A549 (cell line): ENCODE data around the gene RNF213. TPM values are rescaled to one million over a fixed set of nuclear protein-coding genes. Genes with fewer than 3 reads are reported as not detected.

Source experiments
- ATAC-seq, 2 experiments: fragments of 200-7000 bp in 1 of 2; fragments of >200 bp in 1 of 2; cut with Nextera tagmentation in 1 of 2; cut with Tn5 transposase in 1 of 2; 3 replicates each; pipeline versions ENCODE4 v1.8.0 to v1.9.1; 2018 to 2020; ENCODE audit warnings: mild to moderate bottlenecking in 1 of 2, moderate library complexity in 1 of 2
- CTCF ChIA-PET: fragments of 300-600 bp; sonication (Branson Sonifier 250); formaldehyde crosslinking; extraction: SDS; loops from one replicate; lab custom pipeline; 2021; ENCODE audit warnings: antibody characterized with exemption, inconsistent platforms; lab: Yijun Ruan, JAX
- POLR2A ChIA-PET: fragments of 350-600 bp; formaldehyde crosslinking; extraction: SDS; loops from one replicate; lab custom pipeline; 2021; ENCODE audit warnings: antibody characterized with exemption, inconsistent platforms; lab: Yijun Ruan, JAX
- DNase-seq, 2 experiments: peaks; one replicate each; pipeline versions ENCODE4 v3.0.0 to v3.0.0-alpha.2; 2011 to 2016; ENCODE audit warnings: low read depth in 1 of 2, low spot score in 1 of 2
- FAIRE-seq: peaks from 2 replicates; lab custom pipeline; 2011; peaks lifted over from hg19 to GRCh38; lab: Jason Lieb, UNC
- H3K27ac ChIP-seq, 2 experiments: fragments of >200 bp; sonication (Bioruptor Twin); formaldehyde crosslinking; 3 replicates each; pipeline ENCODE4 v1.5.1; 2016 to 2017
- H3K4me1 ChIP-seq: fragments of >200 bp; sonication (Bioruptor Twin); formaldehyde crosslinking; 3 replicates; pipeline ENCODE4 v1.6.1; 2016
- H3K4me2 ChIP-seq: fragments of >200 bp; sonication (Bioruptor Twin); formaldehyde crosslinking; 3 replicates; pipeline ENCODE4 v1.6.1; 2016
- H3K4me3 ChIP-seq: fragments of >200 bp; sonication (Bioruptor Twin); formaldehyde crosslinking; 3 replicates; pipeline ENCODE4 v1.5.1; 2016
- H3K9me3 ChIP-seq: fragments of >200 bp; sonication (Bioruptor Twin); formaldehyde crosslinking; 3 replicates; pipeline ENCODE4 v1.6.1; 2016
- BCL3 ChIP-seq: fragments of >200 bp; sonication (Bioruptor Twin); formaldehyde crosslinking; IDR thresholded peaks from 3 replicates; pipeline ENCODE4 v1.6.1; 2016
- BHLHE40 ChIP-seq: IDR thresholded peaks from 2 replicates; pipeline ENCODE4 v1.6.1; 2012; ENCODE audit warnings: low read depth, low read length, inconsistent platforms
- CHD2 ChIP-seq: fragments of 150-350 bp; IDR thresholded peaks from 2 replicates; pipeline ENCODE4 v1.6.1; 2014; ENCODE audit warnings: low read length; ENCODE audit not compliant: partially characterized antibody
- EHF ChIP-seq: fragments of 250-450 bp; sonication (Bioruptor Pico); IDR thresholded peaks from 2 replicates; pipeline ENCODE4 v1.5.0; 2020; ENCODE audit warnings: mild to moderate bottlenecking
- HDAC2 ChIP-seq: fragments of 200-600 bp; sonication (generic); IDR thresholded peaks from 2 replicates; pipeline ENCODE4 v1.6.1; 2016
- JUNB ChIP-seq: fragments of >200 bp; sonication (Bioruptor Twin); formaldehyde crosslinking; IDR thresholded peaks from 2 replicates; pipeline ENCODE4 v1.6.1; 2016
- MAX ChIP-seq: IDR thresholded peaks from 2 replicates; pipeline ENCODE4 v1.6.1; 2012
- NPAS2 ChIP-seq: fragments of 250-450 bp; sonication (Bioruptor Pico); IDR thresholded peaks from 2 replicates; pipeline ENCODE4 v1.8.0; 2022; ENCODE audit warnings: mild to moderate bottlenecking, moderate library complexity, borderline replicate concordance
- PBX3 ChIP-seq: IDR thresholded peaks from 2 replicates; pipeline ENCODE4 v1.6.1; 2012
- RARB ChIP-seq: fragments of 250-450 bp; sonication (Bioruptor Pico); IDR thresholded peaks from 2 replicates; pipeline ENCODE4 v1.8.0; 2021; ENCODE audit warnings: mild to moderate bottlenecking, moderate library complexity
- RCOR1 ChIP-seq: fragments of 150-350 bp; IDR thresholded peaks from 2 replicates; pipeline ENCODE4 v1.6.1; 2014; ENCODE audit warnings: antibody characterized with exemption, low read length, low read depth
- WGBS: methylation state at CpG from one replicate; pipeline ENCODE4 v1.1.6; 2017; ENCODE audit errors: missing lambda C conversion rate; 5-methylcytosine and 5-hydroxymethylcytosine counted together
- polyA plus RNA-seq, 4 experiments: library from polyadenylated mRNA; depleted of rRNA in 3 of 4; stranded (reverse); fragments of >200 nt; fragmentation: RNase III in 1 of 4; extraction: RNeasy Plus Mini Kit Qiagen cat#74134 plus additional on column Dnase treatment in 1 of 4; gene quantifications; 2 replicates in 3 of 4; 3 replicates in 1 of 4; pipeline ENCODE4 v1.2.3, GENCODE V29; 2011 to 2017

The RNF213 gene
- polyA plus RNA-seq, 2 of the 4 experiments (the other 2 are of a cell fraction), result 59.1 to 127 TPM

DNA sequence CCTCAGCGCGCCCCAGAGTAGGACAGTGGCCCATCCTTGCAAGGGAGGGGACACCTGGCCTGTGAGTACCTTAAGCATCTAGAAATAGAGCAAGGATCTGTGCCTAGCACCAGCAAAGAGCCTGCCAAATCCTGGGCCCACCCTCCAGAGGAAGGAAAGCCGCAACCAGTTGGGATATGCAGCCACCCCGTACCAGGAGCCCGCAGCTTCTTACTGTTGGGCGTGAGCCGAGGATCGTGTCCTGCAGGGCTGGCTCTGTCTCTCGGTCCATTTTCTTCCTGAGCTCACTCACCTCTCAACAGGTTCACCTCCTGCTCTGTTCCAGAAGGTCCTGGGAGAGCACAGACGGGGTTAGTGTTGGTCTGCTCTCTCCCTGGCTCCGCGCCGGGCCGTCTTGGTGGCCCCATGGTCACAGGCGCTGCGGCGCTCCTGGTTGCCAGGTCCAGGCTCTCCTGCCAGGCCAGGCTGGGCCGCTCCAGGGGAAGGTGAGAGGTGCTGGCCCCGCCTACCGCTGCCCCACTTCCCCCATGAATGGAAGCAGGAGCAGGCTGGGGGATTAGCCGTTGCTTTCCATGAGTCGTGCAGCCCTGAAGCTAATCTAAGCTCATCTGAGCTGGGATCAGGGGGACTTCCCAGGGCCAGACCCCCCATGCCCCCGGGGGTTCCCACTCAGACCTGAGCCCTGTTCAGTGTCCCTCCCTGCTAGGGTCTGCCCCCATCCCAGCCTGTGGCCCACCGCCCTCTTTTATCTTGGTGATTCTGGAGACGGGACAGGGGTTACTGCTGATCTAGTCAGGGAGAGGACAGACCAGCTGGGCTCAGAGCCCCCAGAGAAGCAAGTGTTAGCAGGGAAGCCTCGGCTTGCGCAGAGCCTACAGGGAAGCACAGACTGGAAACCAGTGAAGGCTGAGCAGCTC is 167.0 kb downstream of the RNF213 start:
- 83% methylated on average over 25 of the region's 27 CpGs for WGBS
- Histone ChIP-seq H3K4me3 (no peak overlapping the region), H3K9me3 (no peaks in the 10 kb centered on the region), H3K4me1 (0 out of 3 replicates have a peak, but pooled peaks cover 2% of the 10 kb centered on the region), H3K4me2 (no peak overlapping the region), H3K27ac (no peak overlapping the region)
- CTCF ChIA-PET, result interaction anchor here (0.6 to 6.6 kb wide), 80 partner anchors 9 to 675 kb away, joined by 3 to 85 read pairs (median 4); partner anchors contain the start of genes ENDOV and NPTX1
- ATAC-seq (no peak), FAIRE-seq (no peak), DNase-seq (no peak)
- POLR2A ChIA-PET, result interaction anchor here (0.5 to 1.4 kb wide), 3 partner anchors 11 to 27 kb away, joined by 3 to 4 read pairs (median 3); no protein-coding TSS in a partner anchor
- TF ChIP-seq RARB (CRISPR knock-in tag), result no peak
- TF ChIP-seq RCOR1, result no peak
- TF ChIP-seq, all 56 proteins: peak for 0

DNA sequence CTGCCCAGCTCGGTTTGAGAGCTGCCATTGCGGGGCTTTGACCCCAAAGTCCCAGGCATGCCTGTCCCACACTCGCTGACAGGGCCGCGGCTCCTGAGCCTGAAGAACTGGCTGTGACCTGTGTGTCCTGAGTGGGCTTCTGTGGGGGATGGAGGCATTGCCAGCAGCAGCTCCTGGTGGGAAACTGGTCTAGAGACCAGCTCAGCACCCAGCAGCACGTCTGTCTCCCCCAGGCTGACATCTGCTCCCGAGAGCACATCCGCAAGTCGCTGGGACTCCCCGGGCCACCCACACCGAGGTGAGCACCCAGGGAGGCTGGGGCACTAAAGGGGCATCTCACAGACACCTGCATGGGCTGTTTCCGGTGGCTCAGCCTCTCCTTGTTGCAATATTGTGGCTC is 167.7 kb downstream of the RNF213 start:
- ChIA-PET CTCF (interaction anchor here (0.6 to 6.6 kb wide), 16 partner anchors 10 to 674 kb away, joined by 3 to 85 read pairs (median 17); partner anchors contain the start of gene NPTX1), POLR2A (interaction anchor here (1.4 kb wide), 1 partner anchor 26 kb away, joined by 3 read pairs; no protein-coding TSS in a partner anchor)
- Histone ChIP-seq H3K27ac (no peak overlapping the region), H3K4me2 (no peak overlapping the region), H3K4me3 (no peak overlapping the region), H3K4me1 (0 out of 3 replicates have a peak, but pooled peaks cover 2% of the 10 kb centered on the region), H3K9me3 (no peaks in the 10 kb centered on the region)
- 80% methylated on average over 7 of the region's 12 CpGs for WGBS
- TF ChIP-seq HDAC2 (no peak), CHD2 (no peak), JUNB (no peak)
- no peak for FAIRE-seq
- no peak for DNase-seq
- no peak for ATAC-seq

GRCh38 chr17:80428796-80429195 is 168.1 kb downstream of the RNF213 start:
- ChIA-PET POLR2A (interaction anchor here (1.4 kb wide), 1 partner anchor 26 kb away, joined by 3 read pairs; no protein-coding TSS in a partner anchor), CTCF (interaction anchor here (0.6 to 6.6 kb wide), 11 partner anchors 11 to 553 kb away, joined by 3 to 85 read pairs (median 25); partner anchors contain the start of gene NPTX1)
- no peak for ATAC-seq

DNA sequence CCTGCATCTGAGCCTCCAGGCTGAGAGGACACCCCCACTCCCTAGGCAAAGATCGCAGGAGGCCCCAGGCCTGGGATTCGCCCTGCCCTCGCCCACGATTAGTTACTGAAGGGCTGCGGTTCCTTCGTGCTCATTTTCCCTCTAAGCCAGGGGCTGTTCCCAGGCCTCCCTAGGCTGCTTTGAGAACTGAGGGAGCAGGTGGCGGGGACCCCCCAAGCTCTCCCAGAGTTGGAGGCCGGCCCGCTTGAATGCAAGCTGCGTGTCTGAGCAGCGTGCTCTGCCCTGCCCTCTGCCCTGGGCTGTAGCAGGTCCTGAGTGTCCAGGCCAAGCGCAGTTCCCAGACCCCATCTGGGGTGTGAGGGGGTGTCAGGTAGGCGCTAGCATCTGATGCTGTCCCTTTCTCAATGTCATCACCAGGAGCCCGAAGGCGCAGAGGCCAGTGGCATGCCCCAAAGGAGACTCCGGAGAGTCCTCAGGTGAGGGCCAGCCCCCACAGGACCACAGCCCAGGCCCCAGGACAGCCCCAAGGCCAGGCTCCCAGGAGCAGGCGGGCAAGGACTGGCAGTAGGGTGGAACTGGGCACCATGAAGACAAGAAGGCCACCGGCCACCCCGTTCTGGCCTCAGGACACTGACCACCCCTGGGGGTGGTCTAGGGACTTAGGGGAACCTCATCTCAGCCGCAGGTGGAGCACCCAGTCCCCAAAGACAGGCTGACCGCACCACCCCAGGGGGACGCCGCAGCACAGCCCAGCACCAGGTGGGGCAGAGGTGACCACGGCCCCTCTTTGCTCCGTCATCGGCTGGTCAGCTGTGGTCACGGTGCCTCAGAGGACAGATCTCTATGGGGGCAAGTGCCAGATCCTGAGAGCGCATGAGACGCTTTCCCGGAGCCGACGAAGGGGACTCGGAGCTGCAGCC is 169.0 kb downstream of the RNF213 start:
- CTCF ChIA-PET, result interaction anchor here (0.6 to 3.3 kb wide), 6 partner anchors 146 to 552 kb away, joined by 3 to 48 read pairs (median 16); no protein-coding TSS in a partner anchor
- 91% methylated on average over 31 of the region's 33 CpGs for WGBS
- H3K9me3 ChIP-seq, result no peaks in the 10 kb centered on the region
- 0 out of 3 replicates have a peak, but pooled peaks cover 2% of the 10 kb centered on the region for H3K4me1 ChIP-seq
- no peak for TF ChIP-seq PBX3
- no peak for TF ChIP-seq BHLHE40
- TF ChIP-seq BCL3, result no peak
- no peak for TF ChIP-seq NPAS2 (CRISPR knock-in tag)
- ATAC-seq (no peak), FAIRE-seq (no peak), DNase-seq (no peak)
- POLR2A ChIA-PET, result no interaction called here
- H3K4me2 ChIP-seq, result no peak overlapping the region
- no peak overlapping the region for H3K4me3 ChIP-seq
- H3K27ac ChIP-seq, result no peak overlapping the region

More at GRCh38 chr17:80428796-80429195, 168.1 kb downstream of the RNF213 start:
- H3K4me3 ChIP-seq, result no peak overlapping the region
- H3K9me3 ChIP-seq, result no peaks in the 10 kb centered on the region
- DNase-seq (no peak), FAIRE-seq (no peak)
- no peak overlapping the region for H3K4me2 ChIP-seq
- TF ChIP-seq EHF (CRISPR knock-in tag) (no peak), MAX (no peak)
- H3K4me1 ChIP-seq, result 0 out of 3 replicates have a peak, but pooled peaks cover 2% of the 10 kb centered on the region
- 83% methylated on average over 11 of the region's 11 CpGs for WGBS
- H3K27ac ChIP-seq, result no peak overlapping the region
